ENCODE measurements around the gene COX18. TPM values are rescaled to one million over a fixed set of nuclear protein-coding genes. Genes with fewer than 3 reads are reported as not detected.

Gene COX18
- total RNA-seq, 1 experiment from 2014 or later, result 23.4 TPM

- DNase-seq (ENCODE audit: low read depth), result no peak
- in situ Hi-C loops (cut with HindIII; ENCODE audit: low pct_unique_long_range_greater_than_20kb, low sequenced_read_pairs), result no loop called here
Observed at GRCh38 chr4:73064536-73064935, 5.0 kb downstream of the COX18 start.

- DNase-seq (ENCODE audit: low read depth), result no peak
- in situ Hi-C loops (cut with HindIII; ENCODE audit: low pct_unique_long_range_greater_than_20kb, low sequenced_read_pairs), result no loop called here
Observed at GRCh38 chr4:73055241-73055897, 14.1 kb downstream of the COX18 start.

- in situ Hi-C loops (cut with HindIII; ENCODE audit: low pct_unique_long_range_greater_than_20kb, low sequenced_read_pairs), result no loop called here
- no peak for DNase-seq (ENCODE audit: low read depth)
Observed at GRCh38 chr4:73053974-73054480, 15.5 kb downstream of the COX18 start.

- DNase-seq (ENCODE audit: low read depth), result no peak
Observed at GRCh38 chr4:73053076-73053475, 16.4 kb downstream of the COX18 start.

GRCh38 chr4:73051625-73052024, 17.9 kb downstream of the COX18 start:
- in situ Hi-C loops (cut with HindIII; ENCODE audit: low pct_unique_long_range_greater_than_20kb, low sequenced_read_pairs), result no loop called here

More at GRCh38 chr4:73053076-73053475, 16.4 kb downstream of the COX18 start:
- in situ Hi-C loops (cut with HindIII; ENCODE audit: low pct_unique_long_range_greater_than_20kb, low sequenced_read_pairs), result no loop called here

GRCh38 chr4:73045879-73046278, 23.6 kb downstream of the COX18 start:
- in situ Hi-C loops (cut with HindIII; ENCODE audit: low pct_unique_long_range_greater_than_20kb, low sequenced_read_pairs), result no loop called here
- no peak for DNase-seq (ENCODE audit: low read depth)

More at GRCh38 chr4:73051625-73052024, 17.9 kb downstream of the COX18 start:
- no peak for DNase-seq (ENCODE audit: low read depth)

GRCh38 chr4:73037057-73037456, 32.5 kb downstream of the COX18 start:
- in situ Hi-C loops (cut with HindIII; ENCODE audit: low pct_unique_long_range_greater_than_20kb, low sequenced_read_pairs), result no loop called here

GRCh38 chr4:73036123-73036522, 33.4 kb downstream of the COX18 start:
- DNase-seq (ENCODE audit: low read depth), result no peak
- in situ Hi-C loops (cut with HindIII; ENCODE audit: low pct_unique_long_range_greater_than_20kb, low sequenced_read_pairs), result no loop called here

More at GRCh38 chr4:73037057-73037456, 32.5 kb downstream of the COX18 start:
- DNase-seq (ENCODE audit: low read depth), result no peak

- in situ Hi-C loops (cut with HindIII; ENCODE audit: low pct_unique_long_range_greater_than_20kb, low sequenced_read_pairs), result no loop called here
Observed at GRCh38 chr4:73034896-73035295, 34.6 kb downstream of the COX18 start.

GRCh38 chr4:73028621-73029020, 40.9 kb downstream of the COX18 start:
- in situ Hi-C loops (cut with HindIII; ENCODE audit: low pct_unique_long_range_greater_than_20kb, low sequenced_read_pairs), result no loop called here
- DNase-seq (ENCODE audit: low read depth), result no peak

More at GRCh38 chr4:73034896-73035295, 34.6 kb downstream of the COX18 start:
- no peak for DNase-seq (ENCODE audit: low read depth)

- no peak for DNase-seq (ENCODE audit: low read depth)
- in situ Hi-C loops (cut with HindIII; ENCODE audit: low pct_unique_long_range_greater_than_20kb, low sequenced_read_pairs), result no loop called here
Observed at GRCh38 chr4:73021634-73022033, 47.9 kb downstream of the COX18 start.

- peak; percentile 25 for DNase-seq (ENCODE audit: low read depth)
- in situ Hi-C loops (cut with HindIII; ENCODE audit: low pct_unique_long_range_greater_than_20kb, low sequenced_read_pairs), result no loop called here
Observed at GRCh38 chr4:73019462-73020047, 50.0 kb downstream of the COX18 start.

GRCh38 chr4:73018595-73018994, 50.9 kb downstream of the COX18 start:
- in situ Hi-C loops (cut with HindIII; ENCODE audit: low pct_unique_long_range_greater_than_20kb, low sequenced_read_pairs), result no loop called here
- DNase-seq (ENCODE audit: low read depth), result no peak

- in situ Hi-C loops (cut with HindIII; ENCODE audit: low pct_unique_long_range_greater_than_20kb, low sequenced_read_pairs), result no loop called here
- DNase-seq (ENCODE audit: low read depth), result no peak
Observed at GRCh38 chr4:73013310-73013709, 56.2 kb downstream of the COX18 start.

- in situ Hi-C loops (cut with HindIII; ENCODE audit: low pct_unique_long_range_greater_than_20kb, low sequenced_read_pairs), result no loop called here
- no peak for DNase-seq (ENCODE audit: low read depth)
Observed at GRCh38 chr4:73012673-73013072, 56.8 kb downstream of the COX18 start.

- DNase-seq (ENCODE audit: low read depth), result no peak
- in situ Hi-C loops (cut with HindIII; ENCODE audit: low pct_unique_long_range_greater_than_20kb, low sequenced_read_pairs), result no loop called here
Observed at GRCh38 chr4:73011629-73011985, 57.9 kb downstream of the COX18 start.

- in situ Hi-C loops (cut with HindIII; ENCODE audit: low pct_unique_long_range_greater_than_20kb, low sequenced_read_pairs), result no loop called here
Observed at GRCh38 chr4:73010789-73011628, 58.5 kb downstream of the COX18 start.

GRCh38 chr4:73007526-73008100, 61.9 kb downstream of the COX18 start:
- in situ Hi-C loops (cut with HindIII; ENCODE audit: low pct_unique_long_range_greater_than_20kb, low sequenced_read_pairs), result no loop called here
- DNase-seq (ENCODE audit: low read depth), result no peak

More at GRCh38 chr4:73010789-73011628, 58.5 kb downstream of the COX18 start:
- DNase-seq (ENCODE audit: low read depth), result no peak
